ENCODE results near the gene GRID1.

- TF ChIP-seq CTCF (IDR thresholded peaks at IDR 0.05), result no peak
- TF ChIP-seq ZFX (IDR thresholded peaks at IDR 0.05; ENCODE audit: borderline replicate concordance), result no peak
These were observed 180.0 kb downstream of the GRID1 start for GRCh38 chr10:86186633-86187032.

Measured in 22Rv1 (cell line).